Nephron progenitor cell (in vitro differentiated cells): ENCODE measurements around the gene CASP10.

ENCODE experiments used
- DNase-seq: peaks from one replicate; pipeline ENCODE4 v3.0.0; 2021
- H3K27ac Mint-ChIP-seq: 2 replicates; pipeline ENCODE4 v1.8.0; 2021; ENCODE audit warnings: mild to moderate bottlenecking, moderate library complexity, mixed read lengths
- H3K27me3 Mint-ChIP-seq: 2 replicates; pipeline ENCODE4 v1.8.0; 2021; ENCODE audit warnings: mild to moderate bottlenecking, low read depth, mixed read lengths; ENCODE audit not compliant: poor library complexity
- H3K36me3 Mint-ChIP-seq: 2 replicates; pipeline ENCODE4 v1.8.0; 2021; ENCODE audit warnings: low read depth, mixed read lengths
- H3K4me1 Mint-ChIP-seq: 2 replicates; pipeline ENCODE4 v1.8.0; 2021; ENCODE audit warnings: mixed read lengths
- H3K4me3 Mint-ChIP-seq: 2 replicates; pipeline ENCODE4 v1.8.0; 2021; ENCODE audit warnings: mild to moderate bottlenecking, moderate library complexity, mixed read lengths
- H3K9me3 Mint-ChIP-seq: 2 replicates; pipeline ENCODE4 v1.8.0; 2021; ENCODE audit warnings: mild to moderate bottlenecking, moderate library complexity, mixed read lengths
- TF ChIP-seq, protein P1 (sequence below): fragments of 200-600 bp; sonication (generic); IDR thresholded peaks from 2 replicates; pipeline ENCODE4 v1.5.0; 2021; ENCODE audit warnings: antibody characterized with exemption

Gene CASP10

DNA sequence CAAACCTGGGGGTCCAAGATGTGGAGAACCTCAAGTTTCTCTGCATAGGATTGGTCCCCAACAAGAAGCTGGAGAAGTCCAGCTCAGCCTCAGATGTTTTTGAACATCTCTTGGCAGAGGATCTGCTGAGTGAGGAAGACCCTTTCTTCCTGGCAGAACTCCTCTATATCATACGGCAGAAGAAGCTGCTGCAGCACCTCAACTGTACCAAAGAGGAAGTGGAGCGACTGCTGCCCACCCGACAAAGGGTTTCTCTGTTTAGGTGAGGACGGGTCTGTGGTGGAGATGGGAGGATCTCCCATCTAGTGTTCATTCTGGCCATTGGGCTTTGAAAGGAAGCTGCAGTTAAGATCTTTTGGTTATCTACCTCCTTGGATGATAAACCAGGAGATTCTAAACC lies 2.9 kb downstream of the CASP10 start:
- H3K36me3 Mint-ChIP-seq = no peaks in the 10 kb centered on the region
- H3K4me3 Mint-ChIP-seq = no peak overlapping the region
- no peak overlapping the region for H3K27ac Mint-ChIP-seq
- H3K9me3 Mint-ChIP-seq = peaks cover 3% of the 10 kb centered on the region
- H3K4me1 Mint-ChIP-seq = peaks cover 6% of the 10 kb centered on the region
- peaks cover 3% of the 10 kb centered on the region for H3K27me3 Mint-ChIP-seq
- no peak for DNase-seq
- TF ChIP-seq, protein P1, sequence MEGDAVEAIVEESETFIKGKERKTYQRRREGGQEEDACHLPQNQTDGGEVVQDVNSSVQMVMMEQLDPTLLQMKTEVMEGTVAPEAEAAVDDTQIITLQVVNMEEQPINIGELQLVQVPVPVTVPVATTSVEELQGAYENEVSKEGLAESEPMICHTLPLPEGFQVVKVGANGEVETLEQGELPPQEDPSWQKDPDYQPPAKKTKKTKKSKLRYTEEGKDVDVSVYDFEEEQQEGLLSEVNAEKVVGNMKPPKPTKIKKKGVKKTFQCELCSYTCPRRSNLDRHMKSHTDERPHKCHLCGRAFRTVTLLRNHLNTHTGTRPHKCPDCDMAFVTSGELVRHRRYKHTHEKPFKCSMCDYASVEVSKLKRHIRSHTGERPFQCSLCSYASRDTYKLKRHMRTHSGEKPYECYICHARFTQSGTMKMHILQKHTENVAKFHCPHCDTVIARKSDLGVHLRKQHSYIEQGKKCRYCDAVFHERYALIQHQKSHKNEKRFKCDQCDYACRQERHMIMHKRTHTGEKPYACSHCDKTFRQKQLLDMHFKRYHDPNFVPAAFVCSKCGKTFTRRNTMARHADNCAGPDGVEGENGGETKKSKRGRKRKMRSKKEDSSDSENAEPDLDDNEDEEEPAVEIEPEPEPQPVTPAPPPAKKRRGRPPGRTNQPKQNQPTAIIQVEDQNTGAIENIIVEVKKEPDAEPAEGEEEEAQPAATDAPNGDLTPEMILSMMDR = no peak

DNA sequence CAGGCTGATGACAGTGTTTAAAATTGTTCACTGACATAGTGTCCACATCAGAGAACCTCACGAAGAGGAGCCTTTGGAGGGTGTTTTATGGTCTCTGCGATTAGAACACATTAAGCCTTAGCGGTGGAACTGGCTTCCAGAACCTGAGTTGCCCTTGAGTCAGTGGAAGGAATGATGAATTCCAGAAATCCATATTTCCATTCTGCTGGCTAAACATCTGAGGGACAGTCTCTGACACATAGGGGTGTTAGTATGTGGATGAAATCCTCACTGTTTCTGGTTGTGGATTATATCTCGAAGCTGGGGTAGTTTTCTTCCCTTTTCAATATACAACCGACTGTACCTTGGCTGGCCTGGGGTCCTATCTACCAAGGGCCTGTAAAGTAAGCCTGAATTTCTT lies 4.0 kb downstream of the CASP10 start:
- Mint-ChIP-seq H3K36me3 (no peaks in the 10 kb centered on the region), H3K4me3 (no peak overlapping the region), H3K4me1 (peaks cover 6% of the 10 kb centered on the region), H3K27ac (no peak overlapping the region), H3K9me3 (peaks cover 3% of the 10 kb centered on the region), H3K27me3 (peaks cover 3% of the 10 kb centered on the region)
- no peak for DNase-seq
- TF ChIP-seq, protein P1 = no peak

DNA sequence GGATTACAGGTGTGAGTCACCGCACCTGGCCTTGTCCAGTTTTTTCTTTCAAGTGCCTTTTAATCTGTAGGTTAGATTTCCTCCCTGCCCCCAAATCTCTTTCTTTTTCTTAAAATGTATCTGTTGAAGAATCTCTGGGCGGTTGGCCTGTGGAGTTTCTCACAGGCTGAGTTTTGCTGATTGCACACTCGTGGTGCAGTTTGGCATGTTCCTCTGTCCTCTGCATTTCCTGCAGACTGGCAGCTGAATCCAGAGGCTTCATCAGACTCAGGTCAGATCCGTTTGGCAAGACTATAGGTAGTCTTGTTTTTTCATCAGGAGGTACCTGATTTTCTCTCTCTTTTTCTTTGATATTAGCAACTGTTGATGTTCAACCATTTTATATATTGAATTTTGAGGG lies 5.5 kb downstream of the CASP10 start:
- Mint-ChIP-seq H3K4me3 (no peak overlapping the region), H3K4me1 (no peaks in the 10 kb centered on the region), H3K27me3 (peaks cover 3% of the 10 kb centered on the region), H3K27ac (no peak overlapping the region), H3K36me3 (no peaks in the 10 kb centered on the region), H3K9me3 (peaks cover 3% of the 10 kb centered on the region)
- TF ChIP-seq, protein P1 = no peak
- DNase-seq = no peak

DNA sequence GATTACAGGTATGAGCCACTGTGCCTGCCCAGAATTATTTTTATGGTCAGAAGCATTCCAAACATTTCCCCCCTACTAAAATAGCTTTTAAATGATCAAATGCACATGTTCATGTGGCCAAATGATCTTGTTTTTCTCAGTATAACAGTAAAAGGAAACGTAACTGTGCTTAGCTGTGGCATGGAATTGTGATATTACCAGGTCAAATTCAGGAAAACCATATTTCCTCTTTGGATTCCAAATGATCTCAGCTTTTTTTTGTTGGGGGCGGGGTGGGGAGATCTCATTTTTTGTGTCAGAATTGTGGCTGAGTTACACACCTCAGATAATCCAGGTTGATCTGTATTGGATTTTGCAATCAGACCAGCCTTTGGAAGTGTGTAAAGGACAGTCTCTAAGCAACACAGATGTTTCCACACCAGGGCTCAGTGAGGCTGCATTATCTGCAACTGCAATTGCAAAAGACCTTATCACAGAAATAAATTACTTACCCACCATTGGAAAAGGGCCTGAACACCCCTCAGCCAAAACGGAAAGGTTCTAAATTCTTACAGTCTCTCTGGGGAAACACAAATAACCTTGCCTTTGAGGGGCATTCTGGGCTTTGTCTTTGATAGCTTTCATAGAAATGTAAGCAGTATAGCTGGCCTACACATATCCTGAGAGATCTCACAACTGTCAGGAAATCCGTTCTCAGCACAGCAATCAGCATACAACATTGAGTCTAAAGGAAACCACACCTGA lies 8.4 kb downstream of the CASP10 start:
- Mint-ChIP-seq H3K4me3 (no peak overlapping the region), H3K36me3 (no peaks in the 10 kb centered on the region), H3K27me3 (peaks cover 3% of the 10 kb centered on the region), H3K9me3 (peaks cover 3% of the 10 kb centered on the region), H3K27ac (no peak overlapping the region), H3K4me1 (no peaks in the 10 kb centered on the region)
- no peak for DNase-seq
- TF ChIP-seq, protein P1 = no peak

DNA sequence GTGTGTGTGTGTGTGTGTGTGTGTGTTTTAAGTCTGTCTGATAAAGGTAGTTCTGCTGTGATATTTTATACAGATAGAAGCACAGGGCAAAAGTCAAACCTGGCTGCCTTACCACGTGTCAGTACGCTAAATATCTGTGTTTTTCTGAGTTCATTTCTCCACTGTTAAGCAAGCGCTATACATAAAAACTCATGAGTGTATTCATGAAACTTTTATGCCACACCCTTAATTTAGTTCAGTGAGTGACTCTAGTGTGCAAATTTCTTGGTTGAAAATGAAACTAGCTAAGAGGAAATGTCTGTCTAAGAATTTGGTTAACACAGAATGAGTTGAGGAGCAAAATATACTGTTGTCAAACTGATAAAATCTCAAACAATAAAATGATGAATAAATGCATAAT lies 11.2 kb downstream of the CASP10 start:
- Mint-ChIP-seq H3K36me3 (no peaks in the 10 kb centered on the region), H3K9me3 (no peaks in the 10 kb centered on the region), H3K27ac (no peak overlapping the region), H3K4me1 (no peaks in the 10 kb centered on the region), H3K27me3 (peaks cover 3% of the 10 kb centered on the region), H3K4me3 (no peak overlapping the region)
- TF ChIP-seq, protein P1 = no peak
- no peak for DNase-seq

DNA sequence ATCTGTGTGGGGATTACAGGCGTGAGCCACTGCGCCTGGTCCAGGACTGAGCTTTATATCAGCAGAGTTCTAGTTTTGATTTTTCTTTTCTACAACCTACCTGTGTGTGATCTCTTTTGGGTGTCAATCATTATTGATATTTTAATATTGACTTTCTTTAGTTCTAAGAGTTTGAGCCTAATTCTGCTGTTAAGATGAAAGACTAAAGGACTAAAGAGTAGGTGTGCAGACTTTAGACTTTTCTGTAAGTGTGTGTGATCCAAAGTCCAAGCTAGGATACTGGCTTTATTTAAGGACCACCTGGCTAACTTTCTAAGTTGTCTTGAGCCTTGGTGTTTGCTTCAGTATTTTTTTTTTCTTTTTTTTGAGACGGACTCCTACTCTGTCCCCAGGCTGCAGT lies 12.4 kb downstream of the CASP10 start:
- Mint-ChIP-seq H3K36me3 (no peaks in the 10 kb centered on the region), H3K4me3 (no peak overlapping the region)

More for the DNA sequence above, 12.4 kb downstream of the CASP10 start:
- H3K4me1 Mint-ChIP-seq = no peaks in the 10 kb centered on the region
- TF ChIP-seq, protein P1 = no peak
- H3K27me3 Mint-ChIP-seq = peaks cover 3% of the 10 kb centered on the region
- no peak for DNase-seq
- H3K27ac Mint-ChIP-seq = no peak overlapping the region
- no peaks in the 10 kb centered on the region for H3K9me3 Mint-ChIP-seq
